Thyroid gland (tissue), 4 donors: ENCODE data around the gene NR2F1-AS1.

Source experiments
- CTCF ChIP-seq, 6 experiments: fragments of 200-600 bp in 3 of 6; fragments of 450-650 bp in 3 of 6; sonication (generic) in 3 of 6; IDR thresholded peaks; one replicate each; pipeline ENCODE4 v1.5.1; 2016 to 2019; ENCODE audit warnings: antibody characterized with exemption in 6 of 6, mild to moderate bottlenecking in 2 of 6, inconsistent platforms in 1 of 6, moderate library complexity in 1 of 6
- POLR2A ChIP-seq, 2 donors: fragments of 450-650 bp; IDR thresholded peaks; one replicate each; pipeline ENCODE4 v1.6.1; 2017; ENCODE audit warnings: antibody characterized with exemption in 2 of 2, mild to moderate bottlenecking in 2 of 2, moderate library complexity in 1 of 2

- TF ChIP-seq POLR2A (IDR thresholded peaks at IDR 0.05), result no peak
- TF ChIP-seq CTCF (IDR thresholded peaks at IDR 0.05), result no peak
Observed at GRCh38 chr5:93596310-93596675, 15.3 kb upstream of the NR2F1-AS1 start.
